Measurements from ENCODE around the gene PTCH2. TPM values are rescaled to one million over a fixed set of nuclear protein-coding genes. Genes with fewer than 3 reads are reported as not detected.
"Not testable (repeated sequence)": the region's sequence is repeated elsewhere in the genome, so short reads cannot be mapped to it uniquely, and the experiment has no call there.

PTCH2 gene
- total RNA-seq, 1 donor from 2014 or later: under 0.01 TPM

- no peak for DNase-seq
Measured at GRCh38 chr1:44802306-44803061, 40.6 kb downstream of the PTCH2 start.

GRCh38 chr1:44801491-44802305 lies 41.4 kb downstream of the PTCH2 start:
- DNase-seq: peak; percentile 34

- peak; percentile 99 for DNase-seq
Measured at GRCh38 chr1:44799770-44800584, 43.1 kb downstream of the PTCH2 start, which contains the start of gene PLK3. PLK3 (plus strand) TSS chr1:44800377; CDS start chr1:44800464, 87 bp downstream.

- no peak for DNase-seq
Measured at GRCh38 chr1:44798481-44799365, 44.3 kb downstream of the PTCH2 start.

- DNase-seq: not testable (repeated sequence)
Measured at GRCh38 chr1:44797886-44798285, 45.2 kb downstream of the PTCH2 start.

GRCh38 chr1:44792736-44793502 lies 50.1 kb downstream of the PTCH2 start:
- DNase-seq: no peak

- DNase-seq: no peak
Measured at GRCh38 chr1:44790968-44791801, 51.9 kb downstream of the PTCH2 start.

GRCh38 chr1:44788120-44788860 lies 54.8 kb downstream of the PTCH2 start, which contains the start of gene BEST4:
BEST4 (minus strand) TSS chr1:44788170; CDS start chr1:44787705, 465 bp downstream.
- DNase-seq: no peak

GRCh38 chr1:44787506-44787905 lies 55.5 kb downstream of the PTCH2 start:
- DNase-seq: no peak

- DNase-seq: no peak
Measured at GRCh38 chr1:44786841-44787426, 56.1 kb downstream of the PTCH2 start.

GRCh38 chr1:44786138-44786840 lies 56.8 kb downstream of the PTCH2 start:
- peak; percentile 78 for DNase-seq

GRCh38 chr1:44785501-44786137 lies 57.4 kb downstream of the PTCH2 start:
- DNase-seq: no peak

- no peak for DNase-seq
Measured at GRCh38 chr1:44785029-44785380, 58.0 kb downstream of the PTCH2 start.

GRCh38 chr1:44784094-44785028 lies 58.7 kb downstream of the PTCH2 start:
- no peak for DNase-seq

GRCh38 chr1:44783697-44784093 lies 59.4 kb downstream of the PTCH2 start:
- no peak for DNase-seq

GRCh38 chr1:44780583-44781121 lies 62.4 kb downstream of the PTCH2 start:
- no peak for DNase-seq
